ENCODE data around the gene SLC25A25. TPM values are rescaled to one million over a fixed set of nuclear protein-coding genes. Genes with fewer than 3 reads are reported as not detected.
A peak's percentile ranks its signal among the peaks of the same experiment; 100 is the strongest.

SLC25A25 gene
- total and polyA plus RNA-seq, 9 of the 15 experiments (the other 6 are each of a cell fraction or from before 2014, with no cell fraction given) = 0.07 to 35.9 (median 23.2) TPM

DNA sequence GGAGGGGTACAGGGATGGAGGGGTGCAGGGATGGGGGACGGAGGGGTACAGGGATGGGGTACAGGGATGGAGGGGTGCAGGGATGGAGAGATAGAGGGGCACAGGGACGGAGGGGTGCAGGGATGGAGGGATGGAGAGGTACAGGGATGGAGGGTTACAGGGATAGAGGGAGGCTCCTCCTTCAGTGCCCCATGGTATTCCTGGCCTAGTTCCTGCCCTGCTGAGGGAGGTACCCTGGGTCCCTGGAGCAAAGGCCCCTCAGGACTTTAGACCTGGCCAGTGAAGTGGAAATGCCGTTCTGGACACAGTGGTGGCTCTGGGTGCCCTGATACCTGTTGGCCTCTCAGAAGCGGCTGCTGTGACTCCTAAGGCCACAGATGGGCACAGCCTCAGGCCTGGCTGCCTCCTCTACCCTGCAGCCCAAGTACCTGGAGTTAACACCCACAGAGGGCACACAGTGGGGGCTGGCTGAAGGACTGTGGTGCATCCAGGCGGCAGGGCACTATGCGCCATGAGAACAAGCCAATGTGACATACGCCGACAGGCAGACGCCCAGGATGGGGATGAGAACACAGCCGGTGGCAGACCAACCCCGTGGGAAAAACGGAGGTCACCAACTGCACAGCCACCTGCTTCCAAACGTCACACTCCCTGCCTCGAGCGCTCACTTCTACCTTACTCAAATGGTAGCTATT is 51.1 kb downstream of the SLC25A25 start:
- TF ChIP-seq POLR2G (IDR thresholded peaks at IDR 0.05; ENCODE audit: low read depth, low read length) = peak; percentile 78
- TF ChIP-seq RAD21 (CRISPR knock-in tag; conservative IDR thresholded peaks at IDR 0.05 in 1 of 2, IDR thresholded peaks at IDR 0.05 in 1 of 2) = no peak
- TF ChIP-seq, protein P1, sequence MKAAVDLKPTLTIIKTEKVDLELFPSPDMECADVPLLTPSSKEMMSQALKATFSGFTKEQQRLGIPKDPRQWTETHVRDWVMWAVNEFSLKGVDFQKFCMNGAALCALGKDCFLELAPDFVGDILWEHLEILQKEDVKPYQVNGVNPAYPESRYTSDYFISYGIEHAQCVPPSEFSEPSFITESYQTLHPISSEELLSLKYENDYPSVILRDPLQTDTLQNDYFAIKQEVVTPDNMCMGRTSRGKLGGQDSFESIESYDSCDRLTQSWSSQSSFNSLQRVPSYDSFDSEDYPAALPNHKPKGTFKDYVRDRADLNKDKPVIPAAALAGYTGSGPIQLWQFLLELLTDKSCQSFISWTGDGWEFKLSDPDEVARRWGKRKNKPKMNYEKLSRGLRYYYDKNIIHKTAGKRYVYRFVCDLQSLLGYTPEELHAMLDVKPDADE (conservative IDR thresholded peaks at IDR 0.05; ENCODE audit: control insufficient read depth, low read depth, low read length) = no peak
- 0 out of 2 replicates have a peak, but pooled peaks have one; percentile 25 for TF ChIP-seq RBFOX2 (IDR thresholded peaks at IDR 0.05; ENCODE audit: low read depth, low read length)
- TF ChIP-seq POLR2A (conservative IDR thresholded peaks at IDR 0.05) = peak; percentile 15; the same call in 1 of the 2 replicates
- TF ChIP-seq PHF21A (IDR thresholded peaks at IDR 0.05; ENCODE audit: borderline replicate concordance, low read depth) = no peak
- no peak for TF ChIP-seq SAFB (IDR thresholded peaks at IDR 0.05; ENCODE audit: borderline replicate concordance, low read depth, low read length)
- no peak for TF ChIP-seq ID3 (CRISPR knock-in tag; IDR thresholded peaks at IDR 0.05)
- no peak for TF ChIP-seq ID3 (tag; IDR thresholded peaks at IDR 0.05)
- no peak for TF ChIP-seq ZNF717 (CRISPR knock-in tag; IDR thresholded peaks at IDR 0.05)
- TF ChIP-seq ZNF212 (CRISPR knock-in tag; IDR thresholded peaks at IDR 0.05) = no peak
- TF ChIP-seq SUPT5H (IDR thresholded peaks at IDR 0.05) = 0 out of 2 replicates have a peak, but pooled peaks have one; percentile 43
- no peak for TF ChIP-seq CEBPG (CRISPR knock-in tag; IDR thresholded peaks at IDR 0.05)
- no peak for TF ChIP-seq CEBPG (tag; conservative IDR thresholded peaks at IDR 0.05 in 1 of 2, IDR thresholded peaks at IDR 0.05 in 1 of 2)
- TF ChIP-seq ZBED1 (IDR thresholded peaks at IDR 0.05) = no peak
- TF ChIP-seq ZNF444 (CRISPR knock-in tag; IDR thresholded peaks at IDR 0.05) = no peak
- peak; percentile 20 for TF ChIP-seq POLR2B (IDR thresholded peaks at IDR 0.05; ENCODE audit: low read depth, partially characterized antibody)
- peaks cover 24 to 68% of the 10 kb centered on the region in 2 experiments; a peak in 4 of 5 replicates for H3K4me1 ChIP-seq (replicated peaks in 1 of 2; ENCODE audit: control insufficient read depth in 2 of 2, insufficient read depth in 2 of 2, low read length in 2 of 2)
- H3K9me3 ChIP-seq (replicated peaks; ENCODE audit: control insufficient read depth, insufficient read depth, low read depth, low read length) = no peaks in the 10 kb centered on the region; the same call in 1 of the 2 replicates
- no TSS peak for BruUV-seq (replicated peaks)
- H3K4me2 ChIP-seq (ENCODE audit: insufficient read depth, low read length) = no peak overlapping the region
- peaks cover 56% of the 10 kb centered on the region; the same call in 2 of the 3 replicates for H3K36me3 ChIP-seq (ENCODE audit: control insufficient read depth, insufficient read depth, low read length)
- ChIA-PET POLR2A (no interaction called here), CTCF (ENCODE audit: low intra/inter-chr PET ratio) (interaction anchor here (0.6 to 3.3 kb wide), 3 partner anchors 176 to 291 kb away, joined by 3 to 57 read pairs (median 4); no protein-coding TSS in a partner anchor)
- H3K9me1 ChIP-seq (ENCODE audit: control insufficient read depth, insufficient read depth, low read length) = no peaks in the 10 kb centered on the region
- ATAC-seq (no peak), FAIRE-seq (no peak), DNase-seq (ENCODE audit: extremely low read depth in 1 of 4, low spot score in 3 of 4) (no peak)
- H2AFZ ChIP-seq (ENCODE audit: low read depth, low read length) = no peak overlapping the region
- no peak overlapping the region for H3K4me3 ChIP-seq
- intact Hi-C loops (cut with micrococcal nuclease) (loop anchor here (5.0 kb wide), 3 partner anchors 37 to 82 kb away; partner anchors contain the start of genes NAIF1 and SLC25A25), in situ Hi-C loops (cut with MboI) (loop anchor here (5.0 kb wide), 1 partner anchor 182 kb away; the partner anchor contains the start of gene DPM2)
- no peaks in the 10 kb centered on the region for H3K27me3 ChIP-seq (ENCODE audit: control insufficient read depth in 2 of 2, insufficient read depth in 2 of 2, low read length in 2 of 2)
- no peaks in the 10 kb centered on the region; the same call in 2 of the 3 replicates for H3K79me2 ChIP-seq (ENCODE audit: control insufficient read depth, insufficient read depth, low read length)
- H4K20me1 ChIP-seq (replicated peaks; ENCODE audit: control insufficient read depth, insufficient read depth, low read length) = no peaks in the 10 kb centered on the region
- no peak overlapping the region for H3K27ac ChIP-seq (ENCODE audit: extremely low read depth, low read depth, low read length)
- H3K9ac ChIP-seq (ENCODE audit: insufficient read depth in 1 of 2, low read depth in 2 of 2, low read length in 2 of 2) = peak overlapping the region in 1 of 2 experiments; percentile 46; a peak in 1 of 4 replicates
- WGBS (ENCODE audit: insufficient coverage, low coverage, missing lambda C conversion rate) = 77% methylated on average over 15 of the region's 15 CpGs
